GM12878 (cell line): Measurements from ENCODE around the gene AGBL5. TPM values are rescaled to one million over a fixed set of nuclear protein-coding genes. Genes with fewer than 3 reads are reported as not detected.

ENCODE experiments used
- CBFB ChIP-seq: IDR thresholded peaks from 2 replicates; pipeline ENCODE4 v1.6.1; 2016; ENCODE audit warnings: antibody characterized with exemption, low read depth
- CEBPB ChIP-seq, 2 experiments: fragments of 150-350 bp in 1 of 2; IDR thresholded peaks; 2 replicates each; pipeline ENCODE4 v1.6.1; 2012 to 2014; ENCODE audit warnings: low read depth in 2 of 2, low read length in 2 of 2, borderline replicate concordance in 1 of 2, inconsistent platforms in 1 of 2
- ESRRA ChIP-seq: IDR thresholded peaks from 2 replicates; pipeline ENCODE4 v1.6.1; 2012; ENCODE audit warnings: mild to moderate bottlenecking, low read length, improper control_type of control experiment
- EZH2 ChIP-seq: IDR thresholded peaks from 2 replicates; pipeline ENCODE4 v1.6.1; 2012; ENCODE audit warnings: low read depth, mild to moderate bottlenecking, control low read depth, inconsistent platforms, low read length, borderline replicate concordance; ENCODE audit not compliant: control insufficient read depth
- FOXK2 ChIP-seq: fragments of 450-650 bp; IDR thresholded peaks from 2 replicates; pipeline ENCODE4 v1.6.1; 2017; ENCODE audit warnings: mild to moderate bottlenecking, moderate library complexity
- MYC ChIP-seq: IDR thresholded peaks from 2 replicates; pipeline ENCODE4 v1.6.1; 2011; ENCODE audit warnings: mild to moderate bottlenecking, low read length, moderate library complexity, inconsistent platforms; ENCODE audit not compliant: insufficient read depth, insufficient replicate concordance, insufficient read length, severe bottlenecking
- NBN ChIP-seq: fragments of 450-650 bp; IDR thresholded peaks from 2 replicates; pipeline ENCODE4 v1.6.1; 2016
- PAX5 ChIP-seq: IDR thresholded peaks from 2 replicates; pipeline ENCODE4 v1.6.1; 2011; ENCODE audit warnings: low read depth, low read length, borderline replicate concordance
- STAT1 ChIP-seq: fragments of 450-650 bp; conservative IDR thresholded peaks from 2 replicates; pipeline ENCODE4 v1.6.1; 2014; ENCODE audit warnings: antibody characterized with exemption, mild to moderate bottlenecking
- TBL1XR1 ChIP-seq: IDR thresholded peaks from 2 replicates; pipeline ENCODE4 v1.6.1; 2012; ENCODE audit warnings: low read depth, low read length, improper control_type of control experiment
- ZBED1 ChIP-seq: IDR thresholded peaks from 2 replicates; pipeline ENCODE4 v1.6.1; 2016; ENCODE audit warnings: borderline replicate concordance
- ZNF274 ChIP-seq: IDR thresholded peaks from one replicate; pipeline ENCODE4 v1.8.0; 2011; ENCODE audit not compliant: insufficient read length, insufficient read depth
- polyA plus RNA-seq, 11 experiments: library from polyadenylated mRNA; depleted of rRNA in 4 of 11; unstranded in 6 of 11; stranded (reverse) in 5 of 11; fragments of >200 nt; fragmentation: Nextera tagmentation in 4 of 11; fragmentation: Illumina TruSeq in 1 of 11; extraction: Ambion mirVana in 4 of 11; extraction: Trizol in 1 of 11; gene quantifications; 1 replicate in 1 of 11; 2 replicates in 10 of 11; pipeline versions ENCODE4 v1.2.1 to v1.2.3, GENCODE V29; 2011 to 2016; ENCODE audit warnings: inconsistent platforms in 2 of 11, missing spikeins in 2 of 11, low read depth in 1 of 11
- total RNA-seq, 4 experiments: library from RNA; depleted of rRNA in 3 of 4; stranded (reverse); fragments of >200 nt in 3 of 4; fragmentation: Illumina TruSeq in 1 of 4; extraction: Trizol in 1 of 4; gene quantifications; 2 replicates each; pipeline versions ENCODE4 v1.2.1 to v1.2.3, GENCODE V29; 2013 to 2021
- TF ChIP-seq, protein P1 (sequence below): IDR thresholded peaks from 2 replicates; pipeline ENCODE4 v1.6.1; 2011; ENCODE audit warnings: low read depth, low read length, improper control_type of control experiment, borderline replicate concordance
- TF ChIP-seq, protein P2 (sequence below): fragments of 450-650 bp; IDR thresholded peaks from 2 replicates; pipeline ENCODE4 v1.6.1; 2016; ENCODE audit warnings: mild to moderate bottlenecking
- TF ChIP-seq, protein P3 (sequence below), 3 experiments: IDR thresholded peaks in 2 of 3; conservative IDR thresholded peaks in 1 of 3; 2 replicates each; pipeline ENCODE4 v1.5.1; 2011; ENCODE audit warnings: low read depth in 3 of 3, low read length in 3 of 3, mild to moderate bottlenecking in 3 of 3, control low read depth in 2 of 3, moderate library complexity in 2 of 3, inconsistent platforms in 1 of 3, mixed read lengths in 1 of 3; ENCODE audit not compliant: control insufficient read depth in 2 of 3, insufficient read depth in 1 of 3; ENCODE audit errors: extremely low read depth in 1 of 3
- TF ChIP-seq, protein P4 (sequence below): fragments of 450-650 bp; IDR thresholded peaks from 2 replicates; pipeline ENCODE4 v1.6.1; 2018; ENCODE audit warnings: borderline replicate concordance, mild to moderate bottlenecking; ENCODE audit not compliant: partially characterized antibody
- TF ChIP-seq, protein P5 (sequence below): IDR thresholded peaks from 2 replicates; pipeline ENCODE4 v1.6.1; 2012; ENCODE audit warnings: improper control_type of control experiment, low read depth, low read length; ENCODE audit not compliant: insufficient replicate concordance

Gene AGBL5
- total and polyA plus RNA-seq, 10 of the 15 experiments (the other 5 are each of a cell fraction or from before 2014, with no cell fraction given), result 1.9 to 28.5 (median 19.5) TPM

DNA sequence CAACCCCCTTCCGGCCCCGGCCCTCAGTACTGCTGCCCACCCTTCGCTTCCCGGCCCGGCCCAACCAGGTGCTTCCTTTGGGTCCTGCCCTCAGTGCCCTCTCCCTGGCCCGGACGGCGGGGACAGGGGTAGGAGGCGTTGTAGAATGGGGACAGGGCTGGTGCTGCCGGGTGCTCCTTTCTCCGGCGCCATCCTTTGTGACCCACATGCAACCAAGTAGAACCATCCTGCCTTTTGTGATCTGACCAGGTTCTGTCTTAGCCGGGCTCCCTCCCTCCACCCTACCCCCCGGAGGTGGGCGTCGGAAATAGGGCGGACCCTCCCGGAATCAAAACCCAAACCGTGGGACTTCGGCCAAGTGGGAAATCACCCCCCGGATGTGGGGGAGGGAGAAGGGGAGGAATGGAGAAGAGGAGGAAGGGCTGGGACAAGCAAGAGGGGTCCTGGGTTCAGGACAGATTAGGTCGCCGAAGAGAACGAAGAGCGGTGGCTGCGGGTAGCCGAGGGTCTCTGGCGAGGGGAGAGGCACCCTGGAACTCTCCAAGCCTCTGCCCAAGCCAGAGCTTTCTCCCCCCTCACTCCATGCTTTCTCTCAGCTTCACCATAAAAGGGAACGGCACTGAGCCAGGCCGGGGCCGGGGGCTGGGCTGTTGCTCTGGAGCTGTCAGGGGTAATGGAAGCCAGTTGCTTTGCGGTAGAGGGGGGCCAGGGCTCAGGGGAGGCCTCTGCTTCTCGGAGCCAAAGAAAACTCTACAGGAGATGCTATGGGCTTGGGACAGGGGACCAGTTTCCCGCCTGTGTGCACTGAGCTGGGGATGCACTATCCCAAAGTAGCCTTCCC lies 20.7 kb downstream of the AGBL5 start (continued):
- TF ChIP-seq, protein P1, sequence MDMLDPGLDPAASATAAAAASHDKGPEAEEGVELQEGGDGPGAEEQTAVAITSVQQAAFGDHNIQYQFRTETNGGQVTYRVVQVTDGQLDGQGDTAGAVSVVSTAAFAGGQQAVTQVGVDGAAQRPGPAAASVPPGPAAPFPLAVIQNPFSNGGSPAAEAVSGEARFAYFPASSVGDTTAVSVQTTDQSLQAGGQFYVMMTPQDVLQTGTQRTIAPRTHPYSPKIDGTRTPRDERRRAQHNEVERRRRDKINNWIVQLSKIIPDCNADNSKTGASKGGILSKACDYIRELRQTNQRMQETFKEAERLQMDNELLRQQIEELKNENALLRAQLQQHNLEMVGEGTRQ, result no peak
- TF ChIP-seq, protein P2, sequence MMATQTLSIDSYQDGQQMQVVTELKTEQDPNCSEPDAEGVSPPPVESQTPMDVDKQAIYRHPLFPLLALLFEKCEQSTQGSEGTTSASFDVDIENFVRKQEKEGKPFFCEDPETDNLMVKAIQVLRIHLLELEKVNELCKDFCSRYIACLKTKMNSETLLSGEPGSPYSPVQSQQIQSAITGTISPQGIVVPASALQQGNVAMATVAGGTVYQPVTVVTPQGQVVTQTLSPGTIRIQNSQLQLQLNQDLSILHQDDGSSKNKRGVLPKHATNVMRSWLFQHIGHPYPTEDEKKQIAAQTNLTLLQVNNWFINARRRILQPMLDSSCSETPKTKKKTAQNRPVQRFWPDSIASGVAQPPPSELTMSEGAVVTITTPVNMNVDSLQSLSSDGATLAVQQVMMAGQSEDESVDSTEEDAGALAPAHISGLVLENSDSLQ, result no peak
- TF ChIP-seq TBL1XR1 (no peak), CEBPB (IDR thresholded peaks at IDR 0.05; ENCODE audit: borderline replicate concordance in 1 of 2, low read depth in 2 of 2, low read length in 2 of 2) (no peak), MYC (no peak), STAT1 (no peak), EZH2 (no peak), CBFB (peak; percentile 25; the same call in 1 of the 2 replicates), PAX5 (peak; percentile 15; the same call in 1 of the 2 replicates), ESRRA (no peak), NBN (0 out of 2 replicates have a peak, but pooled peaks have one; percentile 76), ZBED1 (0 out of 2 replicates have a peak, but pooled peaks have one; percentile 38), FOXK2 (no peak), ZNF274 (no peak)
- TF ChIP-seq, protein P3, sequence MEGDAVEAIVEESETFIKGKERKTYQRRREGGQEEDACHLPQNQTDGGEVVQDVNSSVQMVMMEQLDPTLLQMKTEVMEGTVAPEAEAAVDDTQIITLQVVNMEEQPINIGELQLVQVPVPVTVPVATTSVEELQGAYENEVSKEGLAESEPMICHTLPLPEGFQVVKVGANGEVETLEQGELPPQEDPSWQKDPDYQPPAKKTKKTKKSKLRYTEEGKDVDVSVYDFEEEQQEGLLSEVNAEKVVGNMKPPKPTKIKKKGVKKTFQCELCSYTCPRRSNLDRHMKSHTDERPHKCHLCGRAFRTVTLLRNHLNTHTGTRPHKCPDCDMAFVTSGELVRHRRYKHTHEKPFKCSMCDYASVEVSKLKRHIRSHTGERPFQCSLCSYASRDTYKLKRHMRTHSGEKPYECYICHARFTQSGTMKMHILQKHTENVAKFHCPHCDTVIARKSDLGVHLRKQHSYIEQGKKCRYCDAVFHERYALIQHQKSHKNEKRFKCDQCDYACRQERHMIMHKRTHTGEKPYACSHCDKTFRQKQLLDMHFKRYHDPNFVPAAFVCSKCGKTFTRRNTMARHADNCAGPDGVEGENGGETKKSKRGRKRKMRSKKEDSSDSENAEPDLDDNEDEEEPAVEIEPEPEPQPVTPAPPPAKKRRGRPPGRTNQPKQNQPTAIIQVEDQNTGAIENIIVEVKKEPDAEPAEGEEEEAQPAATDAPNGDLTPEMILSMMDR (IDR thresholded peaks at IDR 0.05 in 2 of 3, conservative IDR thresholded peaks at IDR 0.05 in 1 of 3; ENCODE audit: control insufficient read depth in 2 of 3, extremely low read depth in 1 of 3, insufficient read depth in 1 of 3, low read depth in 3 of 3, low read length in 3 of 3), result no peak
- TF ChIP-seq, protein P4, sequence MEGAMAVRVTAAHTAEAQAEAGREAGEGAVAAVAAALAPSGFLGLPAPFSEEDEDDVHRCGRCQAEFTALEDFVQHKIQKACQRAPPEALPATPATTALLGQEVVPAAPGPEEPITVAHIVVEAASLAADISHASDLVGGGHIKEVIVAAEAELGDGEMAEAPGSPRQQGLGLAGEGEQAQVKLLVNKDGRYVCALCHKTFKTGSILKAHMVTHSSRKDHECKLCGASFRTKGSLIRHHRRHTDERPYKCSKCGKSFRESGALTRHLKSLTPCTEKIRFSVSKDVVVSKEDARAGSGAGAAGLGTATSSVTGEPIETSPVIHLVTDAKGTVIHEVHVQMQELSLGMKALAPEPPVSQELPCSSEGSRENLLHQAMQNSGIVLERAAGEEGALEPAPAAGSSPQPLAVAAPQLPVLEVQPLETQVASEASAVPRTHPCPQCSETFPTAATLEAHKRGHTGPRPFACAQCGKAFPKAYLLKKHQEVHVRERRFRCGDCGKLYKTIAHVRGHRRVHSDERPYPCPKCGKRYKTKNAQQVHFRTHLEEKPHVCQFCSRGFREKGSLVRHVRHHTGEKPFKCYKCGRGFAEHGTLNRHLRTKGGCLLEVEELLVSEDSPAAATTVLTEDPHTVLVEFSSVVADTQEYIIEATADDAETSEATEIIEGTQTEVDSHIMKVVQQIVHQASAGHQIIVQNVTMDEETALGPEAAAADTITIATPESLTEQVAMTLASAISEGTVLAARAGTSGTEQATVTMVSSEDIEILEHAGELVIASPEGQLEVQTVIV, result no peak
- TF ChIP-seq, protein P5, sequence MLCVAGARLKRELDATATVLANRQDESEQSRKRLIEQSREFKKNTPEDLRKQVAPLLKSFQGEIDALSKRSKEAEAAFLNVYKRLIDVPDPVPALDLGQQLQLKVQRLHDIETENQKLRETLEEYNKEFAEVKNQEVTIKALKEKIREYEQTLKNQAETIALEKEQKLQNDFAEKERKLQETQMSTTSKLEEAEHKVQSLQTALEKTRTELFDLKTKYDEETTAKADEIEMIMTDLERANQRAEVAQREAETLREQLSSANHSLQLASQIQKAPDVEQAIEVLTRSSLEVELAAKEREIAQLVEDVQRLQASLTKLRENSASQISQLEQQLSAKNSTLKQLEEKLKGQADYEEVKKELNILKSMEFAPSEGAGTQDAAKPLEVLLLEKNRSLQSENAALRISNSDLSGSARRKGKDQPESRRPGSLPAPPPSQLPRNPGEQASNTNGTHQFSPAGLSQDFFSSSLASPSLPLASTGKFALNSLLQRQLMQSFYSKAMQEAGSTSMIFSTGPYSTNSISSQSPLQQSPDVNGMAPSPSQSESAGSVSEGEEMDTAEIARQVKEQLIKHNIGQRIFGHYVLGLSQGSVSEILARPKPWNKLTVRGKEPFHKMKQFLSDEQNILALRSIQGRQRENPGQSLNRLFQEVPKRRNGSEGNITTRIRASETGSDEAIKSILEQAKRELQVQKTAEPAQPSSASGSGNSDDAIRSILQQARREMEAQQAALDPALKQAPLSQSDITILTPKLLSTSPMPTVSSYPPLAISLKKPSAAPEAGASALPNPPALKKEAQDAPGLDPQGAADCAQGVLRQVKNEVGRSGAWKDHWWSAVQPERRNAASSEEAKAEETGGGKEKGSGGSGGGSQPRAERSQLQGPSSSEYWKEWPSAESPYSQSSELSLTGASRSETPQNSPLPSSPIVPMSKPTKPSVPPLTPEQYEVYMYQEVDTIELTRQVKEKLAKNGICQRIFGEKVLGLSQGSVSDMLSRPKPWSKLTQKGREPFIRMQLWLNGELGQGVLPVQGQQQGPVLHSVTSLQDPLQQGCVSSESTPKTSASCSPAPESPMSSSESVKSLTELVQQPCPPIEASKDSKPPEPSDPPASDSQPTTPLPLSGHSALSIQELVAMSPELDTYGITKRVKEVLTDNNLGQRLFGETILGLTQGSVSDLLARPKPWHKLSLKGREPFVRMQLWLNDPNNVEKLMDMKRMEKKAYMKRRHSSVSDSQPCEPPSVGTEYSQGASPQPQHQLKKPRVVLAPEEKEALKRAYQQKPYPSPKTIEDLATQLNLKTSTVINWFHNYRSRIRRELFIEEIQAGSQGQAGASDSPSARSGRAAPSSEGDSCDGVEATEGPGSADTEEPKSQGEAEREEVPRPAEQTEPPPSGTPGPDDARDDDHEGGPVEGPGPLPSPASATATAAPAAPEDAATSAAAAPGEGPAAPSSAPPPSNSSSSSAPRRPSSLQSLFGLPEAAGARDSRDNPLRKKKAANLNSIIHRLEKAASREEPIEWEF, result no peak
